ENCODE results near the gene PHF2.

The PHF2 gene

DNA sequence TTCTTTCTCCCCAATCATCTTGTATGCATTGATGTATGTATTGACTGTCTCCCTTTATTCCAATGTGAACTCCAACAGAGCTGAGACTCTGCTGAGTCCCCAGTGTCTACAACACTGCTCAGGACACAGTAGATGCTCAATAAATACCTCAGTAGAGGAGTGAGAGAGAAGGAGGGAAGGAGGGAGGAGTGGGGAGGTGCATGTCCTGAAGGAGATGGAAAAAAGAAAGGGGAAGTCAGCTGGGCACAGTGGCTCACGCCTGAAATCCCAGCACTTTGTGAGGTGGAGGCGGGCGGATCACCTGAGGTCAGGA lies 2.9 kb upstream of the PHF2 start:
- TF ChIP-seq, protein P1, sequence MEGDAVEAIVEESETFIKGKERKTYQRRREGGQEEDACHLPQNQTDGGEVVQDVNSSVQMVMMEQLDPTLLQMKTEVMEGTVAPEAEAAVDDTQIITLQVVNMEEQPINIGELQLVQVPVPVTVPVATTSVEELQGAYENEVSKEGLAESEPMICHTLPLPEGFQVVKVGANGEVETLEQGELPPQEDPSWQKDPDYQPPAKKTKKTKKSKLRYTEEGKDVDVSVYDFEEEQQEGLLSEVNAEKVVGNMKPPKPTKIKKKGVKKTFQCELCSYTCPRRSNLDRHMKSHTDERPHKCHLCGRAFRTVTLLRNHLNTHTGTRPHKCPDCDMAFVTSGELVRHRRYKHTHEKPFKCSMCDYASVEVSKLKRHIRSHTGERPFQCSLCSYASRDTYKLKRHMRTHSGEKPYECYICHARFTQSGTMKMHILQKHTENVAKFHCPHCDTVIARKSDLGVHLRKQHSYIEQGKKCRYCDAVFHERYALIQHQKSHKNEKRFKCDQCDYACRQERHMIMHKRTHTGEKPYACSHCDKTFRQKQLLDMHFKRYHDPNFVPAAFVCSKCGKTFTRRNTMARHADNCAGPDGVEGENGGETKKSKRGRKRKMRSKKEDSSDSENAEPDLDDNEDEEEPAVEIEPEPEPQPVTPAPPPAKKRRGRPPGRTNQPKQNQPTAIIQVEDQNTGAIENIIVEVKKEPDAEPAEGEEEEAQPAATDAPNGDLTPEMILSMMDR (IDR thresholded peaks at IDR 0.05; ENCODE audit: low read depth, low read length): no peak
- no peak overlapping the region for H3K4me3 ChIP-seq (replicated peaks in 1 of 2; ENCODE audit: low read depth in 2 of 2, low read length in 2 of 2)
- no peak for DNase-seq (ENCODE audit: low read depth in 2 of 2)

DNA sequence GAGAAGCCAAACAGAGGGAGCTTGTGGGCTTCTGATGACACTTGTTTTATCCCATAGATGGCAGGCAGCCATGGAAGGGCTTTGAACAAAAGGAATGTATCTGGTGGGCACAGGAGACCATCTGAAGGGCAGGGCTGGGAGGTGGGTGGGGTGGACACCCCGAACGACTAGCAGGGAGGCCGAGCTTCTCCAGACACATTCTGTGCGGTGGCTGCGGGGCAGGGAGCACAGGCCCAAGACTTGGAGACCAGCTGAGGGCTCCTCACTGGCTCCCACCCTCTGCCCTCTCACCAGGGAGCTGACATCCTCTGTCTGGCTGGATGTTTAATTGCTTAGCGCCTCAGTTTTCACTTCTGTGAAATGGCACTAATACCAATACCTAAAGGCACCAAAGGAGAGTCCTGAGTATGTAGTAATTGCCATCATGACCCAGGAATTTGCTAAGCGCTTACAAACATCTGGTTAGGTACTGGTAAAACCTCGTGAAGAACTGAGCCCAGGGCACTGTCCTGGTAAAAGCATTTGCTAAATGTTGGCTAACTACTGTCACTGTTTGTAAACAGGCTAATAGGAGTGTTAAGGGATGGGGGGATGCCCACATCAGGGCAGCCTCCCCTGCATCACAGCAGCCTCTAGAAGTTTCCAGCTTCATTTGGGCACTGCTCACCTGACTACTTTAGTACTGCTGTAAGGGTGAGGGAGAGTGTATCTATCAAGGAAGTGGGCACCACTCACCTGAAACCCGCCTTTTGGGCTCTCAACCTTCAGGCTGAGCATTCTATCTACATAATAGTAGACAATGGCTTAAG lies 2.1 kb upstream of the PHF2 start:
- H3K4me3 ChIP-seq (replicated peaks in 1 of 2; ENCODE audit: low read depth in 2 of 2, low read length in 2 of 2): no peak overlapping the region
- no peak for DNase-seq (ENCODE audit: low read depth in 2 of 2)
- TF ChIP-seq, protein P1 (IDR thresholded peaks at IDR 0.05; ENCODE audit: low read depth, low read length): no peak

DNA sequence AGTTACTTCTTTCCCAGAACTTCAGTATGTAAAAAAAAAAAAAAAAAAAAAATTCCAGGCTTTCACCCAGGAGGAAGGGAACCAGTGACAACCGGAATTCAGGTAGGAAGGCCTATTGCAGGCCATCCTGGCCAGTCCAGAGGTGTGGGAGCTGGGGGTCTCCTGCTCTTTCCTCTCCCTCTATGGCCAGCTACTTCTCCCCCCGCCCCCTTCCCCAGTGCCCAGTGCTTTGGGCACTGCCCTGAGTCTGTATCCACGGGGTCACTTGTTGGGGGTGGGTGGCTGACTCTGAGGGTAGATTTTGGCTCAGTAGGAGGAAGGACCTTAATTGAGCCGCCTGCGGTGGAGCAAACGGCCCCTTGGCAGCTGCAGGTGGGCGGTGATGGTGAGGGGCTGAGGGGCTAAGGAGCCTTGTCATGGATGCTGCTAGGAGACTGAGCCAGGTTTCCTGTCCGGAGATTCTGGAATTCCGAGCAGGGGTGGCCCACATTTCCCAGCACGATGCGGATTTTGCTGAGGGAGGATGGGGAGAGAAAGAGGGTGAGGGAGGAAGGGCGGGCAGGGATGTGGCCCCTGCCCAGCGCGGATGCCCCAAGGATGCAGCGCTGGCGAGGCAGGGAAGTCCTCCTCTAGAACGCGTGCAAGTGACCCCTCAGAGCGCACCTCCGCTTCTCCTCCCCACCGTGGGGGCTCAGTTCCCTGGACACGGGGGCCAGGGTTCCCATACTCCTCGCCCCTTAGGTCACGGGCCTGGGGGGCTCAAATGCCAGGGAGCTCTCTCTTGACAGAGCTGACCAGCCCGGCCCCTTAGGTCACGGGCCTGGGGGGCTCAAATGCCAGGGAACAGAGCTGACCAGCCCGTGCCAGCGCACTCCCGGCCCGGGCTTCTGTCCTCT lies 1.2 kb upstream of the PHF2 start:
- DNase-seq (ENCODE audit: low read depth in 2 of 2): no peak
- TF ChIP-seq, protein P1 (IDR thresholded peaks at IDR 0.05; ENCODE audit: low read depth, low read length): no peak
- peak overlapping the region; percentile 69 to 77 for H3K4me3 ChIP-seq (replicated peaks in 1 of 2; ENCODE audit: low read depth in 2 of 2, low read length in 2 of 2)

DNA sequence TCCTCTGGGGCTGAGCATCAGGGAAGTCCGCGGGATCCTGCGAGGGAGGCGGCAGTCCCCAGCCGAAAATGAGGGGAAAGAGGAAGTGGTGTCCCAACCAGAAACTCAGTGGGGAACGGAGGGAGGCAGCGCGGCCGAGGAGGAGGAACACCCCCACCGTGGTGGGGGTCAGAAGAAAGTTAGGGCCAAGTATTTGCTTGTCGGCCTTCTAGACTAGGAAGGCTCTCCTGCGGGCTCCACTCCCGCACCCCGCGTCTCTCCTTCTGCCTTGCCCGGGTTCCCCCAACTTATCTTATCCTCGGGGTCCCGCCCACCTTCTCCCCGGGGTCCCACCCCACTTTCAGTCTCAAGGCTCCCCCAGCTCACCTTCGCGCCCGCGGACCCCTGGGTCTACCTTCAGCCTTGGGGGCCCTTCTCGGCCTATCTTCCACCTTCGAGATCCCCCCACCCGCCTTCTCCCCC lies 557 bp upstream of the PHF2 start:
- peak; percentile 39 to 45 for DNase-seq (ENCODE audit: low read depth in 2 of 2)
- TF ChIP-seq, protein P1 (IDR thresholded peaks at IDR 0.05; ENCODE audit: low read depth, low read length): no peak
- H3K4me3 ChIP-seq (replicated peaks in 1 of 2; ENCODE audit: low read depth in 2 of 2, low read length in 2 of 2): peak overlapping the region; percentile 69 to 77

DNA sequence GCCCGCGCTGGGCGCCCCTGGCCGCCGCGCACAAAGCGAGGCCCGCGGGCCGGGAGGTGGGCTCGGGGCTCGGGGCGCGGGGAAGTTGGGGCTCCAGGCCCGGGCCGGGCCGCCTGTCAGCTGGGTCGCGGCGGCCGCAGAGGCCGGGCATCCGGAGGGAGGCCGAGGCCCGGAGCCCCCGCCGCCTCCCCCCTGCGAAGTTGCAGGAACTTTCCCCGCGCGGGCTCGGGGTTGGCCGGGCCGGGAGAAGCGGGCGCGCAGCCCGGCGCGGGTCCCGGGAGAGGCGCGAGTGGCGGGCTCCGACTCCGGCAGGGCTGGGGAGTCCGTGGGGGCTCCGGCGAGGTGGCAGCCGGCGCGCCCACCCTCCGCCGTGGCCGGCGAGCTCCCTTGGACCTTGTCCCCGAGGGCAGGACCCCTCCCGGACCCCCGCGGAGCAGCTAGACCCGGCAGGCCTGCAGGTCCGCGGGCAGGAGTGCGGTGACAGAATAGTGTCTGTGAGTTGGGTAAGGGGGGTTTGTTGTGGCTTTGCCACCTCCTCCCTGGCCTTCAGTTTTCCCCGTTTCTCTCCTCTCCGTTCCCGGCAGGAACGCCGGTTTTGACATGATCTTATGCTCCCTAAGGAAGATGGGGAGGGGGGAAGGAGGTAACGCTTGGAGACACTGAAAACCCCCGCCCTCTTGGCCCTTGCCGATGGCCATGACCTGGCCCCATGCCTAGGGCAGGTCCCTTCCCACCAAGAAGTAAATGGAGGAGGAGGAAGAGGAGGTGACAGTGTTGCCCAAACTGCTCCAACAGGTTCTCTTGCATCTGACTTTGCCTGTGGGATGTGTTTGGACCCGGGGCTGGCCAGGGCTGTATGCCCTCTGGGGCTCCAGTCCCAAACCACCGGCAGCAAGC lies 942 bp downstream of the PHF2 start:
- DNase-seq (ENCODE audit: low read depth in 2 of 2): peak in 1 of 2 donors; percentile 36
- peak overlapping the region; percentile 58 to 69 for H3K4me3 ChIP-seq (replicated peaks in 1 of 2; ENCODE audit: low read depth in 2 of 2, low read length in 2 of 2)
- TF ChIP-seq, protein P1 (IDR thresholded peaks at IDR 0.05; ENCODE audit: low read depth, low read length): no peak

DNA sequence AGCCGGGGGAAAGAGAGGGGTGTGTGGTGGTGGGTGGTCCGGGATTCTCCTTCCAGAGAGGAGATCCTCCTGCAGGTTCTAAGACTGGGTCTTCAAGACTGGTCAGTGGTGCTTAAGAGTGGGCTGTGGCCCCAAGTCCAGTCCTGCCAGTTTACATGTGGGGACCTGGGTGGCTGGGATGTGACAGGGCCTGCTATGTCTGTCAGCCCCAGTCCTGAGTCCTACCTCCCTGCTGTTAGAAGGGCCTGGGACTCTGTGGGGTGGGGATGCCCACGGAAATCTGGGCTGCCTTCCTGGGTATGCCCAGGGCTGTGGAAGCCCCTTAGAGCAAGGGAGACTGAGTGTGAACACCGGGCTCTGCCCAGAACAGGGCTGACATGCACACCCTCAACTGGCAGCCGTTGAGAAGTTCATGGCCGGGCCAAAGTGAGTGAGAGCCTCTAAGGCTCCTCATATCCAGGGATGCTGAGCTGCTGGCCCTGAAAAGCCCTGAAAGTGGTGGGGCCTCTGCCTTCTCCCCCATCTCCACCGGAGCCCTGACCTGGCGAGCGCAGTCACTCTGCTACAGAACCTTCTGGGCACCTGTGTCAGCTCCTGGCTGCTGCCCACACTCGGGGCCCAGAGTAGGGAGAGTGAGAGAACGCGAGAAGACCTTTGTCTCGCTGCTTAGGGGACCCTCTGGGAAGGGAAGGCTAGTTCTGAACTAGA lies 1.7 kb downstream of the PHF2 start:
- TF ChIP-seq, protein P1 (IDR thresholded peaks at IDR 0.05; ENCODE audit: low read depth, low read length): no peak
- peak in 1 of 2 donors; percentile 23 for DNase-seq (ENCODE audit: low read depth in 2 of 2)
- peak overlapping the region; percentile 58 to 69 for H3K4me3 ChIP-seq (replicated peaks in 1 of 2; ENCODE audit: low read depth in 2 of 2, low read length in 2 of 2)
